Inferior parietal cortex (tissue), 1 donor: Measurements from ENCODE around the gene ZNF717.
"Not testable (repeated sequence)": the region's sequence is repeated elsewhere in the genome, so short reads cannot be mapped to it uniquely, and the experiment has no call there.

Experiments used
- DNase-seq: peaks from one replicate; pipeline ENCODE4 v3.0.0-alpha.2; 2016; ENCODE audit errors: extremely low spot score

ZNF717 gene

DNA sequence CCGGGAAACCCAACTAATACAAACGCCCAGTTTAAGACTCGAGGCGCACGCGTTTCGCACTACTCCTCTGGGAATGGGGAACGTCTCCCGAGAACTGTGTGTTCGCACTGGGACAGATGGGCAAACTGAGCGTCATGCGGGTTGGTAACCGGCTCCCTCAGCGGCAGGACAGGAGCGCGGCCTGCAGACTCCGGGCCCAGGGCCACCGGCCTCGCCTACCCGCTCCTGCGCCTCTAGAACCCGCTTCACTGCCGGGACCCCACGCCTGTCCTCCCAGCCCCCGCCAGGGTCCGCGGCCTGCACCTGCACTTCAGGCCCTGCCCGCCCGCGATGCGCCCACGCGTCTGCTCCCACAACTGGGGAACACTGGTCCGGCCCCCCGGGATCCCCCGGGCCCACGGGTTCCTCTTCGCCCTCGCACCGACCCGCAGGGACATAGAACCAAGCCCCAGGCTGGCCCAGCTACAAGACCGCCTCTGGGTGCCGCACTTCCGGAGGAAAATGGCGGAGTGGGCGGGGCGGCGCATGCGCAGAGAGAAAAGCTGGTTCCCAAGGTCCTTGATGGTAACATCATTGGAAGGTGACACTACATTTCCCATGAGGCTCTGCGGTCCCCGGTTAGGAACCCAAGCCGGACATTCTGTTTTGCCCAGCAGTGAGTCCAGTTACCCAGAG is at the start of gene ZNF717:
TSS of gene ZNF717 (minus strand) at position 469 of the 675 bp plus-strand sequence. CDS start 2,187 bp downstream, outside the sequence.
- DNase-seq = peak; percentile 90

DNA sequence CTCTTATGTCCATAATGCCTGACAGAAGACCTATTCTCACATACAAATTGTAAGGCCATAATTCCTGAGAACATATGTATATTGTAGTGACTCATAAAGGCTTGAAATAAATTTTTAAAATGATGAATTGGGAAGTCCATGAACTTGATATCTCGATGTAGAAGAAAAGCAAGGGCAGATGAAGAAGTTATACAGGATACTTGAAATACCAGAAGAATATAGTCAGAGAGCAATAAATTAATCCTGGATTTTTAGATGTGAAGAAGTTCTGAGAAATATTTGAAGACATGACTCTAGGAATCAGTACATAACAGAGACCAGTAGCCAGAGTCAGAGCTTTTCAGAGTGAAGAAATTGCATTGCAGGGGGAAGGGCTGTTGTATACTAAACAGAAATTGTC is 45.7 kb upstream of the ZNF717 start:
- not testable (repeated sequence) for DNase-seq

DNA sequence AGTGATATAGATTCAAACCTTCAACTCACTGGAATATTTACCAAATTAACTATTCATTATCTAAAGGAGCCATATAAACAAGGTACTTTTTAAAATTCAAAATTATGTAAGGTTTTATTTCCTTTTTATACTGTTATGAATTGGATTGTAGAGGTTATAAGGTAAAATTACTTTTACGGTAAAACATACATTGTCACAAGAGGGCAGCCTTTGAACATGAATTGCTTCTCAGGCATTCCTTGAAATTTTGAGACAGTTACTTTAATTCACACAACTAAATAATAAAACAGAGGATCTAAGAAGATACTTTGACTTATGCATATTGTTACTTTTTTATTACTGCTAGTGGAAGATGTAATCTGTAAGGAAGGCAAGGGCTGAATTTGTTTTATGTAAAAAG is 32.7 kb upstream of the ZNF717 start:
- DNase-seq = not testable (repeated sequence)

DNA sequence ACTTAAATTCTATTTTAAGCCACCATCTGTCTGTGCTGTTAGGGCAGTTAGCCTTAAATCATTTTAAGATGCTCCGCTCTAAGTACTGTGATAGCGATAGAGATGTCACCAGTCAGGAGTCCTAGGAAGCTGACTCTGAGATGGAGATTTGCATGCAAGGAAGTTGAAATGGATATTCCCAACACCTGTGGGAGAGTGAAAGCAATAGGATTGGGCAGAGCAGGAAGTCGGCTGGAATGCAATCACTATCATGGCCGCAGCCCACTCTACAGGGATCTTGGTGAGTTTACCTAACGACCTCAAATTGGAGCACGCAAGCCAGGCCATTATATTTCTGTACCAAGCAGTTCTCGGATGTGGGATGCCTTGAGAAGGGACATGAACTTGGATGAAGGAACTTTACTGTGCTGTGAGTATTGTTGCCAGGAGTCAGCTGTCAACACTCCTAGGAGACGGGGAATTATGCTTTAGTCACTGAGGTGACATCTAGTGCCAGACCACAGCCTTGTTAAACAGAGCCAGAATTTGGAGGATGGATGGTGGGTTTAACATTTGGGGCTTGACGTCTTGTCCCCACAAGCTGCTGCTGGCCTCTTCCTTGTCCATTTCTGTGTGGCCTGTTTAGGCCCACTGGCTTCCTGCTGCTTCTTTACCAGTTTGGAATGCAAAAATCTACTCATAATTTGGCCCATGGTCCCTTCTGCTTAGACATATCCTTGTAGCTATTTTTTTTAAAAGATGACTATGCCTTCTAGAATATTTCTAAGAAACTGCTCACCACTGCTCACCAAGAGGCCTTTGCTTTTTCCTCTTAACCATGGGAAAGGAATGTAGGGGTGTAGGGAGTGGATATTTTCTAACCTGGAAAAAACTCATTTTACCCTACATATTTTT is 31.2 kb upstream of the ZNF717 start:
- DNase-seq = not testable (repeated sequence)

DNA sequence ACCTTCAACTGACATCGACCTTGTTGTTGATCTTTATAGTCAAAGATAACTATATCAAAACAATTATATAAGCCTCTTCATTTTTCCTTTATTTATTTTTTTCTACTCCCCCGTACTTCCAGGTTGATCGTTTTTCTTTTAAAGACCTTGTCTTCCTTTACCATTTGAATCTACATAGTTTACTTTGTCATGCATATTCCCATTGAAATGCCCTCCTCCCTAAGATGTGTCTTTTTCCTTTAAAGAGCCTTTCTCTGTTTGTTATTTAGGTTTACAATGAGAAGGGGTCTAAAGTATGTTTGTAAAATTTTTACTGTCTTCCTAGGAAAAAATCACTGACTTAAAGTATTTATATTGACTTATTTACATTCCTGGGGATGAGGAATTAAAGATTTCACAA is 29.4 kb upstream of the ZNF717 start:
- no peak for DNase-seq

DNA sequence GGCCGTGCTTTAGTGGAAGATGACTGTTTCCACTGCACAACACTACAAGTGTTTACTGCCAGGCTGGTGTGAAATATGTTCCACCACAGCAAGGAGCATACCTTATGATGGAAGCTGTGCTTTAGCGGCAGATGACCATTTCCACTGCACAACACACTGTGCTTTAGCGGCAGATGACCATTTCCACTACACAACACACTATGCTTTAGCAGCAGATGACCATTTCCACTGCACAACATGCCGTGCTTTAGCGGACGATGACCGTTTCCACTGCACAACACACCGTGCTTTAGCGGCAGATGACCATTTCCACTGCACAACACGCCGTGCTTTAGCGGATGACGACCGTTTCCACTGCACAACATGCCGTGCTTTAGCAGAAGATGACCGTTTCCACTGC is 2.8 kb downstream of the ZNF717 start:
- DNase-seq = no peak

DNA sequence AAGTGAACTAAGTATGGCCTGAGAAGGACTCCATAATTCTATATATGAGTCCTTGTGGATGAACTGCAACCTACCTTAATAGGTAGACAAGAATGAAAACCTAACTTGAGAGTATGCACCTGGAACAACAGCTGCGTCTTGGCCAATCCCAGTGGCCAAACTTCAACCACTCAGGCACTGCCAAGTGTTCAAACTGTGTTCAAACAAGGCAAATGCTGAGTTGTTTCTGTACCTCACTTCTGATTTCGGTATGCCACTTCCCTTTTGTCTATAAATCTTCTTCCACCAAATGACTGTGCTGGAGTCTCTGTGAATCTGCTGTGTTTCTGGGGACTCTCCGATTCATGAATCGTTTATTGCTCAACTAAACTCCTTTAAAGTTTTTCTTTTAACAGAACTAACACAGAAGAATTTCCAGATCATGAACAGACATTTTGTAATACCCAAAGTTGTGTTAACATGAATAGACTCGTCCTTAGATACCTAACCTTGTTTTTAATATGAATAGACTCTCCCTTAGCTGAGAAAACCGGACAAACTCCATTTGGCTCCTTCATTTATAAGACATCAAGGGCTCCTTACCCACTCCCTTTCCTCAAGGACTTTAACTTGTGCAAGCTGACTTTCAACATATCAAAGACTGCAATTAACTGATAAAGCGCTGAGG is 4.1 kb downstream of the ZNF717 start:
- no peak for DNase-seq

DNA sequence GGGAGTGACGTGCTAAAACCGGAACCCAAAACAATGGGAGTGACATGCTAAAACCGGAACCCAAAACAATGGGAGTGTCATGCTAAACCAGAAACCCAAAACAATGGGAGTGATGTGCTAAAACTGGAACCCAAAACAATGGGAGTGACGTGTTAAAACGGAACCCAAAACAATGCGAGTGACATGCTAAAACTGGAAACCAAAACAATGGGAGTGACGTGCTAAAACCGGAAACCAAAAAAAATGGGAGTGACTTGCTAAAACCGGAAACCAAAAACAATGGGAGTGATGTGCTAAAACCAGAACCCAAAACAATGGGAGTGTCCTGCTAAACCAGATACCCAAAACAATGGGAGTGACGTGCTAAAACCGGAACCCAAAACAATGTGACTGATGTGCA is 7.6 kb downstream of the ZNF717 start:
- DNase-seq = not testable (repeated sequence)

DNA sequence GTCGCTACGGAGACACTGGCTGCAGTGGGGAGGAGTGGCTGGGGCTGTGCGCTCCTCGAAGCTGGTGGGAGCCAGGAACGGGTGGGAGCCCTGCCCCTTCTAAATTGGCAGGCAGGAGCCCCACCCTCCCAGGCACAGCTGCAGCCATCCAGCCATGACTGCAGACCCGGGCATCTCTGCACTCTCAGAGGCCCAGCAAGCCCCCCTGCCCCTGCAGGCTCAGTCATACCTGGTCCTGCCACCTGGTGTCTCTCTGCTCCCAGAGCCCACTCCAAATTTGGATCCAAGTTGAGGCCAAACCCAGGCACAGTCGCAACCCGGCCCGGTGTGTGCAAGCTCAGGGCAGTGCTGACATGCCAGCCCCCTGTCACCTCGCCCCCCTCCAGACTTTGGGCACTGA is 13.7 kb downstream of the ZNF717 start:
- not testable (repeated sequence) for DNase-seq

DNA sequence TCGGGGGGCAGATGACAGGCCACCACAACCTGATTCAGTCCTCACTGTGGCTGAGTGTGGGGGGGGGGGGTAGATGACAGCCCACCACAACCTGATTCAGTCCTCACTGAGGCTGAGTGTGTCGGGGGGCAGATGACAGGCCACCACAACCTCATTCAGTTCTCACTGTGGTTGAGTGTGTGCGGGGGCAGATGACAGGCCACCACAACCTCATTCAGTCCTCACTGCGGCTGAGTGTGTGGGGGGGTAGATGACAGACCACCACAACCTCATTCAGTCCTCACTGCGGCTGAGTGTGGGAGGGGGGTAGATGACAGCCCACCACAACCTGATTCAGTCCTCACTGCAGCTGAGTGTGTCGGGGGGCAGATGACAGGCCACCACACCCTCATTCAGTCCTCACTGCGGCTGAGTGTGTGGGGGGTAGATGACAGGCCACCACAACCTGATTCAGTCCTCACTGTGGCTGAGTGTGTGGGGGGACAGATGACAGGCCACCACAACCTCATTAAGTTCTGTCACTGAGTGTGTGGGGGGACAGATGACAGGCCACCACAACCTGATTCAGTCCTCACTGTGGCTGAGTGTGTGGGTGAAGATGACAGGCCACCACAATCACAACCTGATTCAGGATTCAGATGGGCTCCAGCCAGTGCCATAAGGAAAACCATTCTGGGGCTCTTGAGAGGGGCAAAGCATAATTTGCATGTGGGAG is 16.9 kb downstream of the ZNF717 start:
- no peak for DNase-seq

DNA sequence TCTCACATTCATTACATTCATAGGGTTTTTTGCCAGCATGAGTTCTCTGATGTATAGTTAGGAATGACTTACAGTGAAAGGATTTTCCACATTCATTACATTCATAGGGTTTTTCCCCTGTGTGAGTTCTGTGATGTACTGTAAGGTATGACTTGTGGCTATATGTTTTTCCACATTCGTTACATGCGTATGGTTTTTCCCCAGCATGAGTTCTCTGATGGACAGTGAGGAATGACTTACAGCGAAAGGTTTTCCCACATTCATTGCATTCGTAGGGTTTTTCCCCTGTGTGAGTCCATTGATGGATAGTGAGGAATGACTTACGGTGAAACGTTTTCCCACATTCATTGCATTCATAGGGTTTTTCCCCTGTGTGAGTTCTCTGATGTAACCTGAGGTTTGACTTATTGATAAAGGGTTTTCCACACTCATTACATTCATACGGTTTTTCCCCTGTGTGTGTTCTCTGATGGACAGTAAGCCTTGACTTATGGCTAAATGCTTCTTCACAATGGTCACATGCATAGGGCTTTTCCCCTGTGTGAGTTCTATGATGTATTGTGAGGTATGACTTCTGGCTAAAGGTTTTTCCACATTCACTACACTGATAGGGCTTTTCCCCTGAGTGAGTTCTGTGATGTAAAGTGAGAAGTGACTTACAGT is 47.4 kb downstream of the ZNF717 start:
- DNase-seq = no peak

DNA sequence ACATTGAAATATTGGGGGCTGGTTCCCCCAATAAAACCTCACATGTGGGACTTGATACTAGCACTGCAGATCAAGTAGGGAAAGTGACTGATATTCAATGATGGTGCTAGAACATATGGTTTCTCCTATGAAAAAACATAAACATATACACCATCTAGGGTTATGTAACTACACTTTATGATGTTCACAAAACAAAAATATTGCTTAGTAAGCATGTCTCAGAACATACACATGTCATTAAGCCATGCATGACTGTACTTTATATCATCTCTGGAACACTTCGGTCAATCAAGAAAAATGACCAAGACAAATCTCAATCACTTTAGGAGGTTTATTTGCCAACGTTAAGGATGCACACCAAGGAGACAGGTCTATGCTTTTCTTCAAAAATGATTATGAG is 57.4 kb downstream of the ZNF717 start:
- DNase-seq = no peak

DNA sequence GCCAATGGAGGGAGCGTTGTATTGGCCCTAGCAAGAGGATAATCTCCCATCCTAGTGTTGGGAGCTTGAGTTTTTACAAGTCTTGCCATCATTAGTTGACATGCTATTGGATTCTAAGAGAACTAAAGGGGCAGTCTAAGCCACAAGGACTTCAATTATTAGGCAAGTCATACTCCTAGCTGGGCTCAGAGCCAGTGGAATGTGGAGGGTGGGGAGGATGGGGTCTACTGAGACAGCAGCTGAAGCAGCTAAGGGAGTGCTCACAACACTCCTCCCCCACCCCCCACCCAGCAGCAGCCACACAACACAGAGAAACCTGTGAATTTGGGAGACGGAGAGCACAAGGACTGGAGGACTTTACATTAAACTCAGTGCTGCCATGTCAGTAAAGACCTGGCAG is 93.3 kb downstream of the ZNF717 start:
- DNase-seq = no peak

DNA sequence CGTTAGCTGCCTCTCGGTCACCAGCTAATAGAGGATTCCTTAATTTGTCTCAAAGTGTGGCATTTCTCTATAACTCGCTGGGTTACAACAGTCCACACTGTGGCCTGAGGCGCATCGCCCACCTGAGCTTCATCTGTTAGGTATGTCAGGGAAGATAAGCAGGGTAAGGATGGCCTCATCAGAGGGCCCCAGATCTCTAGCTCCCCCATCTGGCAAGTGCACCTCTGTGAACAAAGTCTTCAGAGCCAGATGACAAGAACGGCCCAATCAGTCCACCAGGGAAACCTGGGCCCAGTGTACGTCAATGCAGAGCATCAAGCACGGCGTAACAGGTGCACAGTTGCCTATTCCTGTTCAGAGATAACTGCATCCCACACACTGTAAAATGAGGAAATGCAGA is 98.0 kb downstream of the ZNF717 start:
- DNase-seq = no peak
